H54 (cell line): ENCODE results near the gene CCS.
"Not testable (repeated sequence)": the region's sequence is repeated elsewhere in the genome, so short reads cannot be mapped to it uniquely, and the experiment has no call there.

Experiments used
- DNase-seq: peaks from one replicate; pipeline ENCODE4 v3.0.0; 2011; ENCODE audit warnings: low spot score, mixed read lengths; ENCODE audit not compliant: insufficient read length
- FAIRE-seq: peaks from 3 replicates; lab custom pipeline; 2011; peaks lifted over from hg19 to GRCh38; lab: Jason Lieb, UNC
- POLR2A ChIP-seq: IDR thresholded peaks from 2 replicates; pipeline ENCODE4 v1.6.1; 2011; ENCODE audit warnings: low read depth, mild to moderate bottlenecking, low read length

Gene CCS

GRCh38 chr11:66567787-66568123 lies 25.2 kb upstream of the CCS start:
- no peak for FAIRE-seq
- TF ChIP-seq POLR2A = no peak
- DNase-seq = no peak

GRCh38 chr11:66568124-66568916 lies 24.7 kb upstream of the CCS start, which contains the start of gene CTSF:
Gene CTSF, minus strand, starts transcription at chr11:66568606. Its CDS starts 120 bp downstream, at chr11:66568486.
- peak; percentile 43; the same call in 1 of the 2 replicates for TF ChIP-seq POLR2A
- no peak for FAIRE-seq
- DNase-seq = peak; percentile 76

- no peak for FAIRE-seq
- DNase-seq = no peak
- no peak for TF ChIP-seq POLR2A
Measured at GRCh38 chr11:66569076-66569475, 23.9 kb upstream of the CCS start.

GRCh38 chr11:66570079-66570849 lies 22.7 kb upstream of the CCS start:
- DNase-seq (no peak), FAIRE-seq (no peak)
- no peak for TF ChIP-seq POLR2A

- no peak for FAIRE-seq
- TF ChIP-seq POLR2A = no peak
Measured at GRCh38 chr11:66570850-66571180, 22.2 kb upstream of the CCS start.

GRCh38 chr11:66579017-66579606 lies 13.9 kb upstream of the CCS start:
- DNase-seq = peak; percentile 68
- FAIRE-seq = no peak
- no peak for TF ChIP-seq POLR2A

More at GRCh38 chr11:66570850-66571180, 22.2 kb upstream of the CCS start:
- no peak for DNase-seq

GRCh38 chr11:66580803-66581202 lies 12.2 kb upstream of the CCS start:
- no peak for DNase-seq
- TF ChIP-seq POLR2A = no peak
- FAIRE-seq = no peak

- DNase-seq (no peak), FAIRE-seq (no peak)
- no peak for TF ChIP-seq POLR2A
Measured at GRCh38 chr11:66581261-66581660, 11.7 kb upstream of the CCS start.

GRCh38 chr11:66582565-66583147 lies 10.3 kb upstream of the CCS start:
- not testable (repeated sequence) for DNase-seq, FAIRE-seq

- FAIRE-seq, DNase-seq: not testable (repeated sequence)
Measured at GRCh38 chr11:66585447-66585846, 7.5 kb upstream of the CCS start.

GRCh38 chr11:66586136-66586535 lies 6.8 kb upstream of the CCS start:
- TF ChIP-seq POLR2A = no peak
- FAIRE-seq (no peak), DNase-seq (no peak)

GRCh38 chr11:66589315-66589714 lies 3.7 kb upstream of the CCS start:
- not testable (repeated sequence) for DNase-seq, FAIRE-seq

- no peak for DNase-seq
- no peak for FAIRE-seq
- no peak for TF ChIP-seq POLR2A
Measured at GRCh38 chr11:66589996-66590675, 2.8 kb upstream of the CCS start.
